Central memory CD4-positive, alpha-beta T cell (primary cell): ENCODE data around the gene CCT8.
"Not testable (repeated sequence)": the region's sequence is repeated elsewhere in the genome, so short reads cannot be mapped to it uniquely, and the experiment has no call there.

Source experiments
- DNase-seq: peaks from one replicate; pipeline ENCODE4 v3.0.0; 2022

The CCT8 gene

DNA sequence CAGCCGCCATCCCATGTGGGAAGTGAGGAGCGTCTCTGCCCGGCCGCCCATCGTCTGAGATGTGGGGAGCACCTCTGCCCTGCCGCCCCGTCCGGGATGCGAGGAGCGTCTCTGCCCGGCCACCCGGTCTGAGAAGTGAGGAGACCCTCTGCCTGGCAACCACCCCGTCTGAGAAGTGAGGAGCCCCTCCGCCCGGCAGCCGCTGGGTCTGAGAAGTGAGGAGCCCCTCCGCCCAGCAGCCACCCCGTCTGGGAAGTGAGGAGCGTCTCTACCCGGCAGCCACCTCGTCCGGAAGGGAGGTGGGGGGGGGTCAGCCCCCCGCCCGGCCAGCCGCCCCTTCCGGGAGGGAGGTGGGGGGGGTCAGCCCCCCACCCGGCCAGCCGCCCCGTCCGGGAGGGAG is 62.2 kb downstream of the CCT8 start:
- DNase-seq = not testable (repeated sequence)

DNA sequence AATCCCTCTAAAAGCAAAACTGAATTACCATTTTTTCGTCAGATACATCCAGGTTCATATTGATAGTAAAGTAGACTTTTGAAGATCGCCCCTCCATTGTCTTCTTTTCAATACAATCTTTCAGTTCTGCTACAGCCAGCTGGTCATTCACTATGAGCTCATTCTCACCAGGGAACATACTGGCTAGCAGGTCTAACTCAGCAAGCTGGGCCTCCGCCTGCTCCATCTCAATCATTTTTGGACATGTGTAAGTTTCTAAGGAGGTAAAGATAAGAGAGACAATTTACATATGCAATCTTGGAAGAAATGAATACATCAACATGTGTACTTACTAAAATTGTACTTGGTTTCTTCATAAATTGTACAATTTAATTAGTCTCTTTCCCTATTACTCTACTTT is 65.1 kb downstream of the CCT8 start:
- no peak for DNase-seq

DNA sequence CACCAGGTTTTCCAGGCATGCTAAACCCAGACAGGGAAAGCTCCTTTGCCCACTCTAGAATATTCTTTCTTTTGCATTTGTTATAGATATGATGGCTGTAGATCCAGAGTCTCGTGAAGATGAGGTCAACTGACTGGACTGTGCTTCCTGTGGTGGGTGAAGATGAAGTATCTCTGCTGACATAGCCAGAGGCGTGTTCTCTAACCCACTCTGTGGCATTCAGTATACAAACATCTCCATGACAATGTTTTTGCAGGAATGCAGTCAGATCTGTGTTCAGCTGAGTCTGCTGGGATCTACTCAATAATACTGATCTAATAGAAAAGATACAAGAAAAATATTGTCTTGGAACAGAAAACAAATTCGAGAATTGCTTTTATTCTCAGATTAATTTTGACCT is 65.6 kb downstream of the CCT8 start:
- DNase-seq = no peak

DNA sequence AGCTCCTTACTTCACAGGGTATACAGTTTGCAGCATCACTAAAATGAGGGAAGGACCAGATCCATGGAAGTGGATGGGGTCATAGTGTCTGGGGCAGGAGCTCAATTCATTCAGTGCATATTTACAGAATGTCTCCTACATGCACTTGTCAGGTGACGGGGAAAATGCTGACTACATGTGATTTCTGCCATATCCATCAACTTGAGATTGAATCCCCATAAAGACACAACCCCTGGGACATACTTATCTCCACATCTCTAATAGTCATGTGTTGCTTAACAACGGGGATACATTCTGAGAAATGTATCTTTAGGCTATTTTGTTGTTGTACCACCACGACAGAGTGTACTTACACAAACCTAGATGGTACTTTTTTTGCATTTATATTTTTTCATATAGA is 66.3 kb downstream of the CCT8 start:
- DNase-seq = no peak
